HEK293 (cell line): Measurements from ENCODE around the gene GALNT2.

Source experiments
- CTCF ChIA-PET: fragments of 350-600 bp; formaldehyde crosslinking; extraction: SDS; loops from one replicate; lab custom pipeline; 2021; ENCODE audit warnings: antibody characterized with exemption; lab: Yijun Ruan, JAX
- POLR2A ChIA-PET: fragments of 300-600 bp; formaldehyde crosslinking; extraction: SDS; loops from one replicate; lab custom pipeline; 2020; ENCODE audit warnings: antibody characterized with exemption, inconsistent platforms; lab: Yijun Ruan, JAX
- H3K27ac ChIP-seq: fragments of 200-500 bp; sonication (Bioruptor generic); 2 replicates; pipeline ENCODE4 v1.5.1; 2014; ENCODE audit warnings: low read depth, low read length, control low read depth, inconsistent platforms; ENCODE audit errors: extremely low read depth
- H3K36me3 ChIP-seq, 2 experiments: fragments of 200-500 bp in 1 of 2; sonication (Bioruptor generic) in 1 of 2; 1 replicate in 1 of 2; 2 replicates in 1 of 2; pipeline ENCODE4 v1.5.1; 2014 to 2017; ENCODE audit warnings: inconsistent platforms in 2 of 2, low read length in 2 of 2; ENCODE audit not compliant: control insufficient read depth in 2 of 2, insufficient read depth in 1 of 2
- H3K4me1 ChIP-seq: fragments of 200-500 bp; sonication (Bioruptor generic); 2 replicates; pipeline ENCODE4 v1.5.1; 2014; ENCODE audit warnings: mild to moderate bottlenecking, low read length, inconsistent platforms; ENCODE audit not compliant: control insufficient read depth, insufficient read depth
- H3K4me3 ChIP-seq: 2 replicates; pipeline ENCODE4 v1.5.1; 2011; ENCODE audit warnings: low read depth, mild to moderate bottlenecking, control low read depth, low read length, moderate library complexity
- H3K9me3 ChIP-seq: fragments of 200-500 bp; sonication (Bioruptor generic); 2 replicates; pipeline ENCODE4 v1.5.1; 2014; ENCODE audit warnings: low read depth, low read length, inconsistent platforms; ENCODE audit not compliant: control insufficient read depth, insufficient read depth
- EGR2 ChIP-seq: fragments of 450-650 bp; formaldehyde crosslinking; IDR thresholded peaks from 2 replicates; pipeline ENCODE4 v1.5.1; 2016; ENCODE audit warnings: low read depth, missing biosample characterization, missing genetic modification characterization
- PRDM1 ChIP-seq: fragments of 450-650 bp; formaldehyde crosslinking; IDR thresholded peaks from 2 replicates; pipeline ENCODE4; 2016; ENCODE audit warnings: missing biosample characterization, missing genetic modification characterization
- SP7 ChIP-seq: fragments of 450-650 bp; formaldehyde crosslinking; IDR thresholded peaks from 2 replicates; pipeline ENCODE4 v1.5.1; 2016; ENCODE audit warnings: missing biosample characterization, missing genetic modification characterization
- TCF7L2 ChIP-seq: IDR thresholded peaks from 2 replicates; pipeline ENCODE4 v1.6.1; 2011; ENCODE audit warnings: low read depth, mild to moderate bottlenecking, inconsistent platforms, low read length, moderate library complexity, borderline replicate concordance
- ZFHX2 ChIP-seq: fragments of 450-650 bp; formaldehyde crosslinking; conservative IDR thresholded peaks from 2 replicates; pipeline ENCODE4 v1.5.1; 2016; ENCODE audit warnings: missing biosample characterization, missing genetic modification characterization
- ZFP41 ChIP-seq: fragments of 450-650 bp; formaldehyde crosslinking; IDR thresholded peaks from 2 replicates; pipeline ENCODE4 v1.5.1; 2016; ENCODE audit warnings: missing biosample characterization, missing genetic modification characterization, borderline replicate concordance
- ZNF121 ChIP-seq: fragments of 450-650 bp; formaldehyde crosslinking; IDR thresholded peaks from 2 replicates; pipeline ENCODE4 v1.5.1; 2016; ENCODE audit warnings: missing biosample characterization, missing genetic modification characterization
- ZNF19 ChIP-seq: fragments of 450-650 bp; formaldehyde crosslinking; IDR thresholded peaks from 2 replicates; pipeline ENCODE4; 2016; ENCODE audit warnings: missing biosample characterization, missing genetic modification characterization, low read depth
- ZNF292 ChIP-seq: fragments of 450-650 bp; formaldehyde crosslinking; IDR thresholded peaks from 2 replicates; pipeline ENCODE4 v1.5.1; 2016; ENCODE audit warnings: low read depth, missing biosample characterization, missing genetic modification characterization, borderline replicate concordance
- ZNF37A ChIP-seq: fragments of 450-650 bp; IDR thresholded peaks from 2 replicates; pipeline ENCODE4 v1.5.1; 2018; ENCODE audit warnings: missing biosample characterization, missing genetic modification characterization
- ZNF423 ChIP-seq: fragments of 450-650 bp; formaldehyde crosslinking; IDR thresholded peaks from 2 replicates; pipeline ENCODE4 v1.5.1; 2016; ENCODE audit warnings: missing biosample characterization, missing genetic modification characterization
- ZNF48 ChIP-seq: fragments of 450-650 bp; formaldehyde crosslinking; IDR thresholded peaks from 2 replicates; pipeline ENCODE4 v1.5.1; 2016; ENCODE audit warnings: missing biosample characterization, missing genetic modification characterization
- ZNF510 ChIP-seq: fragments of 450-650 bp; formaldehyde crosslinking; IDR thresholded peaks from 2 replicates; pipeline ENCODE4 v1.5.1; 2018; ENCODE audit warnings: mild to moderate bottlenecking, missing genetic modification characterization, missing biosample characterization; ENCODE audit not compliant: insufficient replicate concordance
- ZNF629 ChIP-seq: fragments of 450-650 bp; formaldehyde crosslinking; IDR thresholded peaks from 2 replicates; pipeline ENCODE4 v1.5.1; 2017; ENCODE audit warnings: missing biosample characterization, missing genetic modification characterization
- ZNF768 ChIP-seq: fragments of 450-650 bp; formaldehyde crosslinking; IDR thresholded peaks from 2 replicates; pipeline ENCODE4 v1.5.1; 2018; ENCODE audit warnings: missing biosample characterization, mild to moderate bottlenecking, missing genetic modification characterization
- ZNF777 ChIP-seq: fragments of 450-650 bp; formaldehyde crosslinking; IDR thresholded peaks from 2 replicates; pipeline ENCODE4 v1.5.1; 2017; ENCODE audit warnings: missing biosample characterization, missing genetic modification characterization, borderline replicate concordance
- TF ChIP-seq, protein P1 (sequence below): fragments of 450-650 bp; formaldehyde crosslinking; IDR thresholded peaks from 2 replicates; pipeline ENCODE4 v1.5.1; 2016; ENCODE audit warnings: missing biosample characterization, missing genetic modification characterization
- TF ChIP-seq, protein P2 (sequence below): fragments of 450-650 bp; formaldehyde crosslinking; IDR thresholded peaks from 2 replicates; pipeline ENCODE4 v1.5.1; 2016; ENCODE audit warnings: missing biosample characterization, missing genetic modification characterization
- TF ChIP-seq, protein P3 (sequence below): fragments of 450-650 bp; formaldehyde crosslinking; IDR thresholded peaks from 2 replicates; pipeline ENCODE4; 2016; ENCODE audit warnings: missing biosample characterization, missing genetic modification characterization
- TF ChIP-seq, protein P4 (sequence below): IDR thresholded peaks from 2 replicates; pipeline ENCODE4 v1.6.1; 2011; ENCODE audit warnings: mild to moderate bottlenecking, low read depth, low read length, borderline replicate concordance
- TF ChIP-seq, protein P5 (sequence below): fragments of 450-650 bp; formaldehyde crosslinking; IDR thresholded peaks from 2 replicates; pipeline ENCODE4 v1.5.1; 2017; ENCODE audit warnings: missing biosample characterization, missing genetic modification characterization
- TF ChIP-seq, protein P6 (sequence below): fragments of 450-650 bp; formaldehyde crosslinking; IDR thresholded peaks from 2 replicates; pipeline ENCODE4 v1.5.1; 2017; ENCODE audit warnings: missing biosample characterization, missing genetic modification characterization
- TF ChIP-seq, protein P7 (sequence below): fragments of 450-650 bp; formaldehyde crosslinking; IDR thresholded peaks from 2 replicates; pipeline ENCODE4 v1.5.1; 2016; ENCODE audit warnings: missing biosample characterization, missing genetic modification characterization
- TF ChIP-seq, protein P8 (sequence below): fragments of 450-650 bp; formaldehyde crosslinking; IDR thresholded peaks from 2 replicates; pipeline ENCODE4 v1.5.1; 2016; ENCODE audit warnings: missing biosample characterization, missing genetic modification characterization

The GALNT2 gene

DNA sequence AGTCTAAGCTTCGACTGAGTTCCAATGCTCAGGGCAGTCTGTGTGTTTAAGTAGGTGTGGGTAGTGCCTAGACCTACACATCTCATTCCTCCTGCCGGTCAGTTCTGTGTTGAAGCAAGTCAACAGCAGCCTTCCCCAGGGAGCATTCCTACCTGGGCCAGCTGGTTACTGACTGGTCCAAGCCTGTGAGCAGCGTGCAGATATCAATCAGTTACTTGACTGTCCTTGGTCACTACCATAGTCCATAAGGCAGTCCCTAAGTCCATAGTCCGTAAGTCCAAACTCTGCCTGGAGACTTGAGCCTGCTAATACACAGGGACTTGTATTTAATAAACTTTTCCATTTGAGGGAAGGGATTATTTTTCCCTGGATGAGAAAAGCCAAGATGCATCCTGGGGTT lies 187.2 kb downstream of the GALNT2 start:
- Histone ChIP-seq H3K9me3 (no peaks in the 10 kb centered on the region), H3K27ac (no peak overlapping the region), H3K4me1 (no peaks in the 10 kb centered on the region), H3K36me3 (peaks cover 0 to 33% of the 10 kb centered on the region in 2 experiments; a peak in 1 of 3 replicates), H3K4me3 (no peak overlapping the region)
- ChIA-PET POLR2A (no interaction called here), CTCF (interaction anchor here (0.6 to 1.5 kb wide), 2 partner anchors 12 to 903 kb away, joined by 3 to 7 read pairs; no protein-coding TSS in a partner anchor)
- TF ChIP-seq ZNF37A (no peak), ZNF19 (tag by site-specific recombination) (no peak), ZNF768 (no peak), EGR2 (tag by site-specific recombination) (no peak), PRDM1 (tag by site-specific recombination) (no peak), ZFP41 (tag by site-specific recombination) (no peak), TCF7L2 (no peak), ZFHX2 (tag by site-specific recombination) (no peak)
- TF ChIP-seq, protein P1, sequence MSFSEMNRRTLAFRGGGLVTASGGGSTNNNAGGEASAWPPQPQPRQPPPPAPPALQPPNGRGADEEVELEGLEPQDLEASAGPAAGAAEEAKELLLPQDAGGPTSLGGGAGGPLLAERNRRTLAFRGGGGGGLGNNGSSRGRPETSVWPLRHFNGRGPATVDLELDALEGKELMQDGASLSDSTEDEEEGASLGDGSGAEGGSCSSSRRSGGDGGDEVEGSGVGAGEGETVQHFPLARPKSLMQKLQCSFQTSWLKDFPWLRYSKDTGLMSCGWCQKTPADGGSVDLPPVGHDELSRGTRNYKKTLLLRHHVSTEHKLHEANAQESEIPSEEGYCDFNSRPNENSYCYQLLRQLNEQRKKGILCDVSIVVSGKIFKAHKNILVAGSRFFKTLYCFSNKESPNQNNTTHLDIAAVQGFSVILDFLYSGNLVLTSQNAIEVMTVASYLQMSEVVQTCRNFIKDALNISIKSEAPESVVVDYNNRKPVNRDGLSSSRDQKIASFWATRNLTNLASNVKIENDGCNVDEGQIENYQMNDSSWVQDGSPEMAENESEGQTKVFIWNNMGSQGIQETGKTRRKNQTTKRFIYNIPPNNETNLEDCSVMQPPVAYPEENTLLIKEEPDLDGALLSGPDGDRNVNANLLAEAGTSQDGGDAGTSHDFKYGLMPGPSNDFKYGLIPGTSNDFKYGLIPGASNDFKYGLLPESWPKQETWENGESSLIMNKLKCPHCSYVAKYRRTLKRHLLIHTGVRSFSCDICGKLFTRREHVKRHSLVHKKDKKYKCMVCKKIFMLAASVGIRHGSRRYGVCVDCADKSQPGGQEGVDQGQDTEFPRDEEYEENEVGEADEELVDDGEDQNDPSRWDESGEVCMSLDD, result no peak
- TF ChIP-seq, protein P2, sequence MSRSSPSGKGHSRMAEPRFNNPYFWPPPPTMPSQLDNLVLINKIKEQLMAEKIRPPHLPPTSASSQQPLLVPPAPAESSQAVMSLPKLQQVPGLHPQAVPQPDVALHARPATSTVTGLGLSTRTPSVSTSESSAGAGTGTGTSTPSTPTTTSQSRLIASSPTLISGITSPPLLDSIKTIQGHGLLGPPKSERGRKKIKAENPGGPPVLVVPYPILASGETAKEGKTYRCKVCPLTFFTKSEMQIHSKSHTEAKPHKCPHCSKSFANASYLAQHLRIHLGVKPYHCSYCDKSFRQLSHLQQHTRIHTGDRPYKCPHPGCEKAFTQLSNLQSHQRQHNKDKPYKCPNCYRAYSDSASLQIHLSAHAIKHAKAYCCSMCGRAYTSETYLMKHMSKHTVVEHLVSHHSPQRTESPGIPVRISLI, result no peak
- TF ChIP-seq, protein P3, sequence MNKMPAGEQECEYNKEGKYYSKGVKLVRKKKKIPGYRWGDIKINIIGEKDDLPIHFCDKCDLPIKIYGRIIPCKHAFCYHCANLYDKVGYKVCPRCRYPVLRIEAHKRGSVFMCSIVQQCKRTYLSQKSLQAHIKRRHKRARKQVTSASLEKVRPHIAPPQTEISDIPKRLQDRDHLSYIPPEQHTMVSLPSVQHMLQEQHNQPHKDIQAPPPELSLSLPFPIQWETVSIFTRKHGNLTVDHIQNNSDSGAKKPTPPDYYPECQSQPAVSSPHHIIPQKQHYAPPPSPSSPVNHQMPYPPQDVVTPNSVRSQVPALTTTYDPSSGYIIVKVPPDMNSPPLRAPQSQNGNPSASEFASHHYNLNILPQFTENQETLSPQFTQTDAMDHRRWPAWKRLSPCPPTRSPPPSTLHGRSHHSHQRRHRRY (tag by site-specific recombination), result no peak

DNA sequence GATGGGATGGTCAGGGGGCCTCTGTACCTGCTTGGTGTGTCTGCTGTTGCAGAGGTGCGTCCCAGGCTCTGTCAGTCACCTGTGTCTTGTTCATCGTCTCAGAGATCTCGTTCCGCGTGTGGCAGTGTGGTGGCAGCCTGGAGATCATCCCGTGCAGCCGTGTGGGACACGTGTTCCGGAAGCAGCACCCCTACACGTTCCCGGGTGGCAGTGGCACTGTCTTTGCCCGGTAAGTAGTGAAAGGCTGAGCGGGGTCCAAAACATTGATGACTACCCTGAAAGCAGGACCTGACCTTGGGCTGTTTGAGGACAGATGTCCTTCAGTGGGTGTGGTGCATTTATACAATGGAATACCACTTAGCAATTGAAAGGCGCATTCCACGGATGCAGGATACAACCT lies 188.1 kb downstream of the GALNT2 start:
- Histone ChIP-seq H3K4me1 (no peaks in the 10 kb centered on the region), H3K27ac (no peak overlapping the region), H3K36me3 (peaks cover 0 to 27% of the 10 kb centered on the region in 2 experiments; a peak in 1 of 3 replicates), H3K9me3 (no peaks in the 10 kb centered on the region), H3K4me3 (no peak overlapping the region)
- TF ChIP-seq ZNF19 (tag by site-specific recombination) (no peak), ZNF48 (no peak), ZNF777 (tag by site-specific recombination) (no peak), SP7 (tag by site-specific recombination) (no peak), ZNF121 (tag by site-specific recombination) (no peak), ZNF629 (no peak), ZNF510 (tag by site-specific recombination) (no peak), ZNF292 (tag by site-specific recombination) (no peak), ZNF423 (tag by site-specific recombination) (no peak)
- TF ChIP-seq, protein P4, sequence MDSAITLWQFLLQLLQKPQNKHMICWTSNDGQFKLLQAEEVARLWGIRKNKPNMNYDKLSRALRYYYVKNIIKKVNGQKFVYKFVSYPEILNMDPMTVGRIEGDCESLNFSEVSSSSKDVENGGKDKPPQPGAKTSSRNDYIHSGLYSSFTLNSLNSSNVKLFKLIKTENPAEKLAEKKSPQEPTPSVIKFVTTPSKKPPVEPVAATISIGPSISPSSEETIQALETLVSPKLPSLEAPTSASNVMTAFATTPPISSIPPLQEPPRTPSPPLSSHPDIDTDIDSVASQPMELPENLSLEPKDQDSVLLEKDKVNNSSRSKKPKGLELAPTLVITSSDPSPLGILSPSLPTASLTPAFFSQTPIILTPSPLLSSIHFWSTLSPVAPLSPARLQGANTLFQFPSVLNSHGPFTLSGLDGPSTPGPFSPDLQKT, result no peak
- TF ChIP-seq, protein P5, sequence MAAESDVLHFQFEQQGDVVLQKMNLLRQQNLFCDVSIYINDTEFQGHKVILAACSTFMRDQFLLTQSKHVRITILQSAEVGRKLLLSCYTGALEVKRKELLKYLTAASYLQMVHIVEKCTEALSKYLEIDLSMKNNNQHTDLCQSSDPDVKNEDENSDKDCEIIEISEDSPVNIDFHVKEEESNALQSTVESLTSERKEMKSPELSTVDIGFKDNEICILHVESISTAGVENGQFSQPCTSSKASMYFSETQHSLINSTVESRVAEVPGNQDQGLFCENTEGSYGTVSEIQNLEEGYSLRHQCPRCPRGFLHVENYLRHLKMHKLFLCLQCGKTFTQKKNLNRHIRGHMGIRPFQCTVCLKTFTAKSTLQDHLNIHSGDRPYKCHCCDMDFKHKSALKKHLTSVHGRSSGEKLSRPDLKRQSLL, result no peak
- TF ChIP-seq, protein P6, sequence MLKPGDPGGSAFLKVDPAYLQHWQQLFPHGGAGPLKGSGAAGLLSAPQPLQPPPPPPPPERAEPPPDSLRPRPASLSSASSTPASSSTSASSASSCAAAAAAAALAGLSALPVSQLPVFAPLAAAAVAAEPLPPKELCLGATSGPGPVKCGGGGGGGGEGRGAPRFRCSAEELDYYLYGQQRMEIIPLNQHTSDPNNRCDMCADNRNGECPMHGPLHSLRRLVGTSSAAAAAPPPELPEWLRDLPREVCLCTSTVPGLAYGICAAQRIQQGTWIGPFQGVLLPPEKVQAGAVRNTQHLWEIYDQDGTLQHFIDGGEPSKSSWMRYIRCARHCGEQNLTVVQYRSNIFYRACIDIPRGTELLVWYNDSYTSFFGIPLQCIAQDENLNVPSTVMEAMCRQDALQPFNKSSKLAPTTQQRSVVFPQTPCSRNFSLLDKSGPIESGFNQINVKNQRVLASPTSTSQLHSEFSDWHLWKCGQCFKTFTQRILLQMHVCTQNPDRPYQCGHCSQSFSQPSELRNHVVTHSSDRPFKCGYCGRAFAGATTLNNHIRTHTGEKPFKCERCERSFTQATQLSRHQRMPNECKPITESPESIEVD (tag by site-specific recombination), result no peak
- TF ChIP-seq, protein P7, sequence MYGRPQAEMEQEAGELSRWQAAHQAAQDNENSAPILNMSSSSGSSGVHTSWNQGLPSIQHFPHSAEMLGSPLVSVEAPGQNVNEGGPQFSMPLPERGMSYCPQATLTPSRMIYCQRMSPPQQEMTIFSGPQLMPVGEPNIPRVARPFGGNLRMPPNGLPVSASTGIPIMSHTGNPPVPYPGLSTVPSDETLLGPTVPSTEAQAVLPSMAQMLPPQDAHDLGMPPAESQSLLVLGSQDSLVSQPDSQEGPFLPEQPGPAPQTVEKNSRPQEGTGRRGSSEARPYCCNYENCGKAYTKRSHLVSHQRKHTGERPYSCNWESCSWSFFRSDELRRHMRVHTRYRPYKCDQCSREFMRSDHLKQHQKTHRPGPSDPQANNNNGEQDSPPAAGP (tag by site-specific recombination), result no peak
- TF ChIP-seq, protein P8, sequence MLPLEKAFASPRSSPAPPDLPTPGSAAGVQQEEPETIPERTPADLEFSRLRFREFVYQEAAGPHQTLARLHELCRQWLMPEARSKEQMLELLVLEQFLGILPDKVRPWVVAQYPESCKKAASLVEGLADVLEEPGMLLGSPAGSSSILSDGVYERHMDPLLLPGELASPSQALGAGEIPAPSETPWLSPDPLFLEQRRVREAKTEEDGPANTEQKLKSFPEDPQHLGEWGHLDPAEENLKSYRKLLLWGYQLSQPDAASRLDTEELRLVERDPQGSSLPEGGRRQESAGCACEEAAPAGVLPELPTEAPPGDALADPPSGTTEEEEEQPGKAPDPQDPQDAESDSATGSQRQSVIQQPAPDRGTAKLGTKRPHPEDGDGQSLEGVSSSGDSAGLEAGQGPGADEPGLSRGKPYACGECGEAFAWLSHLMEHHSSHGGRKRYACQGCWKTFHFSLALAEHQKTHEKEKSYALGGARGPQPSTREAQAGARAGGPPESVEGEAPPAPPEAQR (tag by site-specific recombination), result no peak
- CTCF ChIA-PET, result interaction anchor here (0.6 kb wide), 1 partner anchor 904 kb away, joined by 3 read pairs; no protein-coding TSS in a partner anchor
- POLR2A ChIA-PET, result no interaction called here
